Stimulated activated CD4-positive, alpha-beta T cell treated with anti-CD3 and anti-CD28 coated beads, Interleukin-15, amount 100 ng/mL, for 1 hour (primary cell): Measurements from ENCODE around the gene PRR20E.
"Not testable (repeated sequence)": the region's sequence is repeated elsewhere in the genome, so short reads cannot be mapped to it uniquely, and the experiment has no call there.

Experiments
- DNase-seq, 2 donors: peaks; one replicate each; pipeline ENCODE4 v3.0.0-alpha.2; 2020; ENCODE audit warnings: low read depth in 1 of 2, low spot score in 1 of 2

Gene PRR20E

GRCh38 chr13:57166897-57167296, at the start of gene PRR20E:
Gene PRR20E, plus strand, starts transcription at chr13:57167197. Its CDS starts 387 bp downstream, at chr13:57167584.
- DNase-seq, result not testable (repeated sequence)

- no peak for DNase-seq
Observed at GRCh38 chr13:57123681-57124080, 43.3 kb upstream of the PRR20E start.

DNA sequence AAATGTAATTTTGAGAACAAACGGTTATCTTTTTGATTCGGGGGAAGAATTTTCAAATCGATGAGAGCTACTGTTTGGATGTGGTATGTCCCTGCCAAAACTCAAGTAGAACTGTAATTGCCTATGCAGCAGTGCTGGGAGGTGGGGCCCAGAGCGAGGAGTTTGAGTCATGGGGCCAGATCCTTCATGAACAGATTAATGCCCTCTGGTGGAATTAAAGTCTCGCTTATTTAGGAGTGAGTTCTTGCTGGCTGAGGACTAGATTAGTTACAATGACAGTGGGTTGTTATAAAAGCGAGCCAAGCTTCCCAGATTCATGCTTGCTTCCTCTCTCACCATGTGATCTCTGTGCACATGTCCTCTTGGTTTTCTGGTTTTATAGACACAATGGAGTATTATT, 38.1 kb upstream of the PRR20E start:
- DNase-seq, result no peak

DNA sequence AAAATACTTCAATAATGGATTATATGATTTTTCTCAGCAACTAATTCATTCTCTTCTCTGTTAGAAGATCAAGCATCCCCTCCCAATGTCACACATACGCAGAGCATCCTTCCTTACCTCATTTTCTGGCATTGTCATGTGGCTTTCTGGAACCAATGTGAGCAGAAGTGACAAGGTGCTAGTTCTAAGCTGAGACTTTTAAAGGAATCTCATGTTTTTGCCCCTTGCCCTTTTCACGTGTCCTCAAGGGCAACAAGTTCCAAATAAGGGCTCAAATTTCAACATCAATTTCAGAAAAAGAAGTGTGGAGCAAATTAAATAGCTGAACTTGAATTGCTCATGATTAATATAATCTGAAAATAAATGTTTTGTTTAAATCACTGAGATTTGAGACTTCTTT, 30.9 kb upstream of the PRR20E start:
- no peak for DNase-seq

GRCh38 chr13:57137585-57137984, 29.4 kb upstream of the PRR20E start:
- no peak for DNase-seq

GRCh38 chr13:57138988-57139387, 28.0 kb upstream of the PRR20E start:
- DNase-seq, result no peak

- DNase-seq, result not testable (repeated sequence)
Observed at GRCh38 chr13:57139781-57140180, 27.2 kb upstream of the PRR20E start.

GRCh38 chr13:57140235-57140968, 26.6 kb upstream of the PRR20E start, which contains the start of gene PRR20A:
Gene PRR20A, plus strand, starts transcription at chr13:57140918. Its CDS starts 387 bp downstream, at chr13:57141305.
- DNase-seq, result not testable (repeated sequence)

- not testable (repeated sequence) for DNase-seq
Observed at GRCh38 chr13:57147188-57147587, 19.8 kb upstream of the PRR20E start, which contains the start of gene PRR20B. Gene PRR20B, plus strand, starts transcription at chr13:57147488. Its CDS starts 387 bp downstream, at chr13:57147875.

DNA sequence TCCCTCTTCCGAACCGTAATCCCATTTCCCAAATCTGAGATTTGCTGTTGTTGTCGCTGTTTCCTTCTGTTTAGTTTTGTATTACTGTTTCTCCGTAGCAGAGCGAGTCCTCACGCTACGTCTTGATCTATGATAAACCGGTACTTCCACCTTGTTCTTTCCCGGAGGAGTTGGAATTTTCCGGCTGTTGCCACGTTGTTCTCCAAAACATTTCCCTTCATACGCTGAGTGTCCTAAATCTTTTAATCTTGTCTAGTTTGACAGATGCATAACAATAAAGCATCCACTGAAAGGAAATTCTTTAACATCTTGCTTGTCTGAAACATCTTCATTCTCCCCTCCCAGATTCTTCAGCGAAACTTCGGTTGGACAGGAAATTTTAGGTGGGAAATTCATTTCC, 18.9 kb upstream of the PRR20E start:
- not testable (repeated sequence) for DNase-seq

DNA sequence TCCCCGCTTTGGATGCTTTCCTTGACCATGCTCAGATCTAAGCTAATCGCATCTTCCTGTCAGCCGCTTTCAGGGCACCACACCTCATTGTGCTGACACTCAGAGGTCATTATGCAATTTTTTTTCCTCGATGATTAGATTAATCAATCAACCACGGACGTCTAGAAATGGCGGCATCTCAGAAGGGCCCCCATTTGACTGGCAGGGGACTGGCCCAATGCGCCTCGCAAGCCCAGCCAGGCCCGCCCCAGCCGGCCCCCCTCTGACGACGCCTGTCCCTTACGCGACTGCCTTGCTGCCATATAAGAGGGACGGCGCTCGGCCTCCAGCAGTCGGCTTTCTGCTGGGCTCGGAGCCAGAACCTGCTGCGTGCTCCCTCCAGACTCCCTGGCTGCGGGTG, 13.2 kb upstream of the PRR20E start, which contains the start of gene PRR20C:
Gene PRR20C, plus strand, starts transcription at position 301 of the 400 bp plus-strand sequence. CDS start 387 bp downstream, outside the sequence.
- DNase-seq, result not testable (repeated sequence)

- not testable (repeated sequence) for DNase-seq
Observed at GRCh38 chr13:57160332-57160731, 6.7 kb upstream of the PRR20E start, which contains the start of gene PRR20D. Gene PRR20D, plus strand, starts transcription at chr13:57160632. Its CDS starts 387 bp downstream, at chr13:57161019.

DNA sequence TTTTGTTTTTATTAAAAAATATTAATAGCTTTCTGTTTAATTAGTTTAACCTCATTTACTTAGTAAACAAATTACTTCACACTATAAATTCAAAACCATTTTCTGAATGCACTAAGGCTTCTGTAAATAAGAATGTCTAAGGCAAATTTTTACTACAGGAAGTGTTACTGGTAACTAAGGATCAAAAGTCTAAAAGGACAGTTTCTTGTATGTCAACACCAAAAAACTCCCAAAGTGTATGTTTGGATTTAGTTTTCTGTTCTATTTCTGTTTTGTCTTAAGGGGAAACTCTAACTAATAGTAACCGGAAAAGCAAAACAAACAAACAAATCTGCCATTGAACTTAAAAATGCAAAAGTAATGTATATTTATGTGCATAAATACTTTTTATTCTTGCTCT, 24.7 kb downstream of the PRR20E start:
- no peak for DNase-seq

- DNase-seq, result no peak
Observed at GRCh38 chr13:57212989-57213388, 46.0 kb downstream of the PRR20E start.
